Activated CD4-positive, alpha-beta memory T cell treated with anti-CD3 and anti-CD28 coated beads for 36 hours (primary cell): ENCODE measurements around the gene BTBD2. TPM values are rescaled to one million over a fixed set of nuclear protein-coding genes. Genes with fewer than 3 reads are reported as not detected.

Experiments
- CTCF ChIA-PET: fragments of 350-600 bp; sonication (Branson Sonifier 250); formaldehyde crosslinking; loops from one replicate; lab custom pipeline; 2021; ENCODE audit warnings: antibody characterized with exemption, inconsistent platforms; lab: Charles Lee
- POLR2A ChIA-PET: fragments of 350-600 bp; sonication (Branson Sonifier 250); formaldehyde crosslinking; loops from one replicate; lab custom pipeline; 2021; ENCODE audit warnings: antibody characterized with exemption; lab: Charles Lee
- DNase-seq: peaks from one replicate; pipeline ENCODE4 v3.0.0-alpha.2; 2020
- H3K27ac Mint-ChIP-seq: one replicate; pipeline ENCODE4 v1.8.0; 2021; ENCODE audit warnings: mixed read lengths
- H3K27me3 Mint-ChIP-seq: one replicate; pipeline ENCODE4 v1.8.0; 2021; ENCODE audit warnings: mixed read lengths
- H3K36me3 Mint-ChIP-seq: one replicate; pipeline ENCODE4 v1.8.0; 2021; ENCODE audit warnings: mixed read lengths
- H3K4me1 Mint-ChIP-seq: one replicate; pipeline ENCODE4 v1.8.0; 2021; ENCODE audit warnings: low read depth, mixed read lengths
- H3K4me3 Mint-ChIP-seq: one replicate; pipeline ENCODE4 v1.8.0; 2021; ENCODE audit warnings: mild to moderate bottlenecking, mixed read lengths
- H3K9me3 Mint-ChIP-seq: one replicate; pipeline ENCODE4 v1.8.0; 2021; ENCODE audit warnings: mixed read lengths
- intact Hi-C: fragments of 100-400 bp; cut with micrococcal nuclease; formaldehyde crosslinking; loops from one replicate; pipeline ENCODE4 v1.15.1; 2023
- total RNA-seq, 2 experiments: library from RNA; stranded (reverse); gene quantifications; one replicate each; pipeline ENCODE4 v1.2.3, GENCODE V29; 2021

Gene BTBD2
- total RNA-seq, 2 experiments from 2014 or later, result 37.3 to 42.9 TPM

GRCh38 chr19:1974381-1975161, 40.9 kb downstream of the BTBD2 start:
- POLR2A ChIA-PET, result no interaction called here
- Mint-ChIP-seq H3K27me3 (no peaks in the 10 kb centered on the region), H3K4me1 (peaks cover 6% of the 10 kb centered on the region), H3K27ac (no peak overlapping the region), H3K4me3 (no peak overlapping the region), H3K36me3 (peaks cover 6% of the 10 kb centered on the region), H3K9me3 (no peaks in the 10 kb centered on the region)
- CTCF ChIA-PET, result interaction anchor here (1.6 kb wide), 1 partner anchor 45 kb away, joined by 5 read pairs; no protein-coding TSS in a partner anchor
- DNase-seq, result no peak
- intact Hi-C loops, result no loop called here

DNA sequence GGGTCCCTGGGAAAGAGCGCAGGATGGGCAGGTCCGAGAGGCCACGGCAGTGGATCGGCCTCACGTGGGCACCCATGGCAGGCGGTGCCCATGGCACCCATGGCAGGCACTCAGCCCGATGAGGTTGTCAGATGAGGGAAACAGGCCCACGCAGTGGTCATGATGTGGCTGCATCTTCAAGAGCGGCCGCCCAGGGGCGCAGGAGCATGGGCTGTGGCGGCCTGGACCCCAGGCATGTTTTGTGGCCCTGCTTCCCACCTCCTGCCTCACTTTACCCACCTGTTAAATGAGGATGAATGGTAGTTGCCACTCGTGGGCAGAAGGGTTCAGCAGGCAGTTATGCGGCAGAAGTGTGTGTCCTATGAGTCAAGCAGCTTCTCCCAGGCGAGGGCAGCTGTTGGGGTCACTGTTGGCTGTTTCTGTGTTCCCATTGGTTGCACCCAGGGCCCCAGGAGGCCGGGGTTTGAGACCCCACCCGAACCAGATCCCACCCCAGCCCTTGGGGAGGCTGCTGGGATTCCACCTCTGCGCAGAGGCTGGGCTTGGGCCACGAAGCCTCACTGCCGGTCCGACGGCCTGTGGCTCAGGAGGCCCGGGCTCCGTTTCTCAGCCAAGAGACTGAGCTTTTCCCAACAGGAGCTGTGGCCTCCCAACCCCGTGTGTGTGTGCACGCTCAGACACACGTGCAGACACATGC, 44.6 kb downstream of the BTBD2 start:
- H3K4me3 Mint-ChIP-seq, result no peak overlapping the region
- no peaks in the 10 kb centered on the region for H3K27me3 Mint-ChIP-seq
- no peak for DNase-seq
- H3K9me3 Mint-ChIP-seq, result no peaks in the 10 kb centered on the region
- POLR2A ChIA-PET, result no interaction called here
- CTCF ChIA-PET, result no interaction called here
- H3K4me1 Mint-ChIP-seq, result peaks cover 19% of the 10 kb centered on the region
- H3K27ac Mint-ChIP-seq, result no peak overlapping the region
- peaks cover 10% of the 10 kb centered on the region for H3K36me3 Mint-ChIP-seq
- intact Hi-C loops, result no loop called here

DNA sequence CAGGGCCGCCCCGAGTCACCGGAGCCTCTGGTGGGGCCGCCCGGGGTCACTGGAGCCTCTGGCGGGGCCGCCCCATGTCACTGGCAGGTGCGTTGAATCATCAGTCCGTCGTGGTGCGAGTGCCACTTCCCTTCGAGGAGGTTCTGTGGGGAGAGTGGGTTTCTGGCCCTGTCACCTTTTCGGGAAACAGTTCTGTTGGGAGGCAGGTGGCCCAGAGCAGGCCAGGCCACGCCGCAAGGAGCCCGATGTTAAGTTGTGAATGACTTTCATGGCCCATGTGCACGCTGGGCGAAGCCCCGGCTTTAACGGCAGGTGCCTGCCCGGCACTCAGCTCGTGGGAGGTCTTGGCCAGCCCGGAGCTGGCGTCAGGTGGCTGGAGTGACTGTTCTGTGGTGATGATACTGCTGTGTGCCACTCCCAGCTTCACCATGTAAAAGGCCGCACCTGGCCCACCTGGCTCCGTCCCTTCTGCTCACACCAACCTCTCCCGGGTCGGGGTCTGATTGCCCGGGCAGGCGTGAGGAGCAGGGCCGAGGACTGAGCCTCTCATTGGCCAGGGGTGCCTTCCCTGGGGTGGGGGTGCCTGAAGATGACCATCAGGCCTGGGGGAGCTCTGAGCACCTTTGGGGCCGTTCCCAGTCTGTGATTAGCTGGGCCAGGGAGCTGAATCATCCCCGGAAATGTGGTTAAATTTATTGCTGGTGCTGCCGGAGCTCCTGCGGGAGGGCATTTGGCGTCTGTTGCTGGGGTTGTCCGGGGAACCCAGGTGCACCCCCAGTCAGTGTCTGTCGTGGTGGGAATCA, 45.3 kb downstream of the BTBD2 start:
- ChIA-PET POLR2A (no interaction called here), CTCF (no interaction called here)
- no peak overlapping the region for H3K4me3 Mint-ChIP-seq
- intact Hi-C loops, result no loop called here
- H3K27me3 Mint-ChIP-seq, result no peaks in the 10 kb centered on the region
- H3K4me1 Mint-ChIP-seq, result peaks cover 21% of the 10 kb centered on the region
- DNase-seq, result no peak
- no peaks in the 10 kb centered on the region for H3K9me3 Mint-ChIP-seq
- H3K27ac Mint-ChIP-seq, result no peak overlapping the region
- H3K36me3 Mint-ChIP-seq, result peaks cover 9% of the 10 kb centered on the region

GRCh38 chr19:1969176-1970002, 46.1 kb downstream of the BTBD2 start:
- H3K9me3 Mint-ChIP-seq, result no peaks in the 10 kb centered on the region

GRCh38 chr19:1968279-1969175, 47.0 kb downstream of the BTBD2 start:
- Mint-ChIP-seq H3K36me3 (peaks cover 7% of the 10 kb centered on the region), H3K27me3 (no peaks in the 10 kb centered on the region), H3K4me1 (peaks cover 19% of the 10 kb centered on the region), H3K4me3 (no peak overlapping the region), H3K9me3 (no peaks in the 10 kb centered on the region), H3K27ac (no peak overlapping the region)
- intact Hi-C loops, result no loop called here
- ChIA-PET POLR2A (no interaction called here), CTCF (interaction anchor here (0.9 kb wide), 1 partner anchor 39 kb away, joined by 3 read pairs; no protein-coding TSS in a partner anchor)
- DNase-seq, result no peak

More at GRCh38 chr19:1969176-1970002, 46.1 kb downstream of the BTBD2 start:
- H3K4me3 Mint-ChIP-seq, result no peak overlapping the region
- no peaks in the 10 kb centered on the region for H3K27me3 Mint-ChIP-seq
- no peak overlapping the region for H3K27ac Mint-ChIP-seq
- ChIA-PET CTCF (interaction anchor here (0.9 kb wide), 1 partner anchor 40 kb away, joined by 3 read pairs; no protein-coding TSS in a partner anchor), POLR2A (no interaction called here)
- peaks cover 7% of the 10 kb centered on the region for H3K36me3 Mint-ChIP-seq
- DNase-seq, result no peak
- intact Hi-C loops, result no loop called here
- peaks cover 21% of the 10 kb centered on the region for H3K4me1 Mint-ChIP-seq

DNA sequence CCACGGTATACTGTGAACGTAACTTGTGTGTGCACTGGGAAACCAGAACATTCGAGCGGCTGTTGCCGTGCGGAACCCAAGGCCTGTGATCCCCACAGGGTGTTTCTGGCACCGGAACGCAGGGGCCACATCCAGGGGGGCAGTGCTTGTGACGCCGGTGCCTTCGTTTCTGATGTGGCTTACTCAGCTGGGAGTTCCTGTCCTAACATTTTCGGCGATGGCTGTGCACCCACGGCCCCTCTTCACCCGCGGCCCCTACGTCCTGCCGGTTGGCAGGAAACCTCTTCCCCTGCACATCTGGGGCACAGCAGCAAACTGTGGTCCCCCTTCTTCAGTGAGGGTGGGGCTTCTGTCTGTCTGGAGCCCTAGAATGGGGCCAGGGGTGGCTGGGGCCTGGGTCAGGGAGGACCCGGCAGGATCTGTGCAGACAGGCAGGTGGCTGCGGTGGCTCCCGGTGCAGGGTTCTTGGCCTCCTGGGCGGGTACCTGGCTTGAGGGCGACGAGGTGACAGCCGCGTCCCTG, 48.4 kb downstream of the BTBD2 start:
- peak overlapping the region; percentile 60 for H3K27ac Mint-ChIP-seq
- intact Hi-C loops, result no loop called here
- H3K27me3 Mint-ChIP-seq, result no peaks in the 10 kb centered on the region
- H3K9me3 Mint-ChIP-seq, result no peaks in the 10 kb centered on the region
- CTCF ChIA-PET, result no interaction called here
- peaks cover 14% of the 10 kb centered on the region for H3K4me1 Mint-ChIP-seq
- H3K36me3 Mint-ChIP-seq, result peaks cover 7% of the 10 kb centered on the region
- POLR2A ChIA-PET, result no interaction called here
- no peak overlapping the region for H3K4me3 Mint-ChIP-seq
- peak; percentile 57 for DNase-seq

- Mint-ChIP-seq H3K36me3 (peaks cover 3% of the 10 kb centered on the region), H3K27me3 (no peaks in the 10 kb centered on the region), H3K4me1 (peaks cover 21% of the 10 kb centered on the region), H3K27ac (no peak overlapping the region), H3K4me3 (no peak overlapping the region), H3K9me3 (no peaks in the 10 kb centered on the region)
- CTCF ChIA-PET, result no interaction called here
- POLR2A ChIA-PET, result interaction anchor here (0.6 kb wide), 1 partner anchor 10 kb away, joined by 3 read pairs; no protein-coding TSS in a partner anchor
- no peak for DNase-seq
- intact Hi-C loops, result no loop called here
Measured at GRCh38 chr19:1962674-1963073, 52.8 kb downstream of the BTBD2 start.

DNA sequence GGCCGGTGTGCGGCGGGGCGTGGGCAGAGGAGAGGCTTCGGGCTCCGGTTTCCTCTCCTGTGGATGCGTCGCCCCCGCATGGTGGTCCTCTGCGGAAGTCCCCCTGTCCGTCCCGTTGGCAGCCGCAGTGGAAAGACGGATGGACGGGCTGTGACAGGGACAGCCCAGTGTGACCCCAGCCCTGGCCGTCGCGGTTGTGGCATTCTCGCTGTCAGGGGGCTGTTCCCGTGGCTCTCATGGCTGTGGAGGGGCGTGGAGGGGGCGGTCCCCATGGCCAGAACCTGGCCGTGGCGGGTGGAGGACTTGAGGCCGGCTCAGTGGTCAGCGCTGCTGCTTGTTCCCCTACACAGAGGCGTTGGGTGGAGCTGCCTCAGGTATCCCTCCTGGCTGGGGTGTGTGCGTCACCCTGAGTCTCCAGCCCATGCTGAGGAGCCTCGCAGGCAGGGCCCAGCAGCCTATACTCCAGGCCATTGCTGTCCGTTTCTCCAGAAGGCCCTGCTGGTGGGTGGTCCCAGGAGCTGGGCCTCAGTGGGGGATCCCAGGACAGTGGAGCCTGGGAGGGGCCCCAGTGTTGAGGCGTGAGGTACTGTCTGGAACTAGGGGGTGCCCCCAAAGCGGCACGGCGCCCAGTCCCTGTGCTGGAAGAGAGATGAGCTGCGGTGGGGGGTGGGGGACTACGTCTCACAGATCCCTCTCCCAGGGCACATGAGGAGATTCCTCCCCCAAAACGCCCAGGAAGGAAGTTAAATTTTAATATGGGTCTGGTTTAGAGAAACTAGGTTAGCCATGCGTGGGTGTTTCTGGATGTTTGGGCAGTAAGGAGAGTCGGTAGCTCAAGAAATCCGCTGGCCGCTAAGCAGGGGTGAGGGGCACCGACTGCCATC, 54.3 kb downstream of the BTBD2 start:
- Mint-ChIP-seq H3K9me3 (no peaks in the 10 kb centered on the region), H3K36me3 (peaks cover 2% of the 10 kb centered on the region), H3K4me3 (no peak overlapping the region), H3K4me1 (peaks cover 16% of the 10 kb centered on the region), H3K27ac (peak overlapping the region; percentile 33), H3K27me3 (no peaks in the 10 kb centered on the region)
- POLR2A ChIA-PET, result no interaction called here
- no peak for DNase-seq
- intact Hi-C loops, result no loop called here
- CTCF ChIA-PET, result no interaction called here

DNA sequence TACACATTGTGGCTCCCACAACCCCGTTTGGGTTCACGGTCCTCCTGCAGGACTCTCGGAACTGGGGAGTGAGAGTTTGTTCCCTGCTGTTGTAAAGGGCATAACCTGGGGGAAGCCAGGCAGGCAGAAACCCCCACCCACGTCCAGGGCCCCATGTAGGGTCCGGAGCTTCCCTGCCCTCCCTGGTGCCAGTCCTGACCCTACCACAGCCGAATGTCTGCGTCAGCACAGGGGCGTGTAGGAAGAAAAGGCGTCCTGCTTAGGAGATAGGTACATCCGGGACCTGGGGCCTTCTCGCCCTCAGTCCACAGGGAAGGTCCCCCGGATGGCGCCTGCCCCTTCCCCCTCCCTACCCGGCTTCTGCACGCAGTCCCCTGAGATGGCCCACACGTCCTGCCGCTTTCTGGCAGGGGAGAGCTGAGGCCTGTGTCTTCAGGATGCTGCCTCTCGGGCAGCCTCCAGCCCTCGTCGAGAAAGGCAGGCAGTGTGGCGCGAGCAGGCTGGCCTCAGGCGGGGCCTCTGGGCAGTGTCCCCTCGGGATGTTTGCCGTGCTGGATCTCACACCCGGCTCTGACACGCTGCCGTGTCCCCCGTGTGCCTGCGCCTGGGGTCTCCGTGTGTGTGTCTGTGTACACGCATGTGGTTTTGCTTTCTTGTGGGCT, 55.5 kb downstream of the BTBD2 start:
- H3K27ac Mint-ChIP-seq, result no peak overlapping the region
- intact Hi-C loops, result no loop called here
- no peaks in the 10 kb centered on the region for H3K27me3 Mint-ChIP-seq
- no peak overlapping the region for H3K4me3 Mint-ChIP-seq
- ChIA-PET CTCF (no interaction called here), POLR2A (no interaction called here)
- H3K4me1 Mint-ChIP-seq, result peaks cover 13% of the 10 kb centered on the region
- H3K36me3 Mint-ChIP-seq, result no peaks in the 10 kb centered on the region
- no peaks in the 10 kb centered on the region for H3K9me3 Mint-ChIP-seq
- no peak for DNase-seq
